Measurements from ENCODE around the gene TRAM2. TPM values are rescaled to one million over a fixed set of nuclear protein-coding genes. Genes with fewer than 3 reads are reported as not detected.

TRAM2 gene
- total and polyA plus RNA-seq, 2 of the 4 experiments (the other 2 are of a cell fraction), result 77.2 to 95.7 TPM

DNA sequence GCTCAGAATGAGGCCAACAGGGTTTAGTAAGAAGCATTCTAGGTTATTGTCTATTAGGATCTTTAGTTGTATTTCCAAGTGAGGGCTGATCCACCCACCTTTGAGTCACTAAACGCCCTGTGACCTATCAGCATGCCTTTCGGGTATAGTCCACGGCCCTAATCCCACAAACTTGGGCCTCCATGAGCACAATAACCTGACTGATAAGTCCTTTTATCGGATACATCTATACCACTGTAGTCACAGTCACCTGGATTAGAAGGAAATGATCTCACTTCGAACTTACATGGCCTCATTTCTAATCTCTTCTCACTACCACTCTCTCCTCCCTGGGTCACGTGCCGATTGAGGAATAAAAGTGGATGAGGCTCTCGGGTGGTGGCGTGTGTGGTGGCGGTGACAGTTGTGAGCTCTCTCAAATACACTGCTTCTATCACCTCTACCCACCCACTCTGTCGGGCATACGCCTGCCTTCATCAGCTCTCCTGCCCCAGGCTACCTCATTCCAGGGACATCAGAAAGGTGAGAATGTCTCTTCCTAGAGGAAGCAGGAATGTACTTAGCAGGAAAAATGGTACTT is 65.2 kb downstream of the TRAM2 start:
- peak overlapping the region; percentile 89 for H2BK20ac ChIP-seq (ENCODE audit: low read depth, low read length)
- intact Hi-C loops (cut with micrococcal nuclease) (loop anchor here (1.0 to 5.0 kb wide), 2 partner anchors 64 to 151 kb away; no protein-coding TSS in a partner anchor), in situ Hi-C loops (cut with MboI; ENCODE audit: low sequenced_read_pairs) (loop anchor here (10.0 kb wide), 1 partner anchor 133 kb away; no protein-coding TSS in a partner anchor), dilution Hi-C loops (cut with HindIII; ENCODE audit: low sequenced_read_pairs, unreplicated experiment) (no loop called here)
- 60% methylated on average over 1 of the region's 12 CpGs; no CpG with 5 or more reads in 1 of the 2 experiments for WGBS, 2 experiments (ENCODE audit: extremely low coverage in 2 of 2, insufficient read length in 1 of 2)
- peak overlapping the region; percentile 86 for H3K56ac ChIP-seq (ENCODE audit: extremely low read depth, insufficient read depth, low read length)
- H3K4me2 ChIP-seq (ENCODE audit: low read depth, low read length), result peak overlapping the region; percentile 20
- H3K79me1 ChIP-seq (ENCODE audit: low read depth in 1 of 2, low read length in 2 of 2), result peaks cover 54 to 85% of the 10 kb centered on the region in 2 experiments
- peak overlapping the region; percentile 87 for H3K23ac ChIP-seq (ENCODE audit: low read depth, low read length)
- ChIA-PET CTCF (interaction anchor here (0.6 to 1.1 kb wide), 3 partner anchors 24 to 143 kb away, joined by 3 to 5 read pairs (median 3); no protein-coding TSS in a partner anchor), POLR2A (ENCODE audit: unreplicated experiment) (no interaction called here)
- H2AFZ ChIP-seq (replicated peaks; ENCODE audit: low read length, poor library complexity), result no peak overlapping the region
- H3K36me3 ChIP-seq (ENCODE audit: control insufficient read depth, insufficient read depth, low read length), result peaks cover 62% of the 10 kb centered on the region
- H3K27me3 ChIP-seq (ENCODE audit: control insufficient read depth, insufficient read depth, low read length), result no peaks in the 10 kb centered on the region
- no TSS peak for BruUV-seq (replicated peaks)
- peaks cover 51% of the 10 kb centered on the region for H3K4me1 ChIP-seq (ENCODE audit: control insufficient read depth, insufficient read depth, low read length)
- peak overlapping the region; percentile 52 for H3K9ac ChIP-seq (ENCODE audit: low read depth, low read length)
- H2AK9ac ChIP-seq (replicated peaks; ENCODE audit: low read depth, low read length, poor library complexity), result peak overlapping the region; percentile 94
- peak overlapping the region; percentile 98 for H2AK5ac ChIP-seq (ENCODE audit: low read depth, low read length)
- ATAC-seq (ENCODE audit: low read depth), result peak; percentile 1; the same call in 1 of the 2 replicates
- H3K14ac ChIP-seq (replicated peaks; ENCODE audit: low read depth, low read length), result peak overlapping the region; percentile 92
- H4K8ac ChIP-seq (ENCODE audit: low read depth in 2 of 2, low read length in 2 of 2), result peak overlapping the region; percentile 77 to 93
- H3K9me1 ChIP-seq (ENCODE audit: insufficient read depth, low read length), result peaks cover 45% of the 10 kb centered on the region
- H2BK5ac ChIP-seq (ENCODE audit: low read depth, low read length, poor library complexity, severe bottlenecking), result peak overlapping the region; percentile 95
- H3K27ac ChIP-seq (ENCODE audit: insufficient read depth, low read length), result peak overlapping the region; percentile 91
- H4K20me1 ChIP-seq (ENCODE audit: insufficient read depth, low read length), result no peaks in the 10 kb centered on the region
- H3K4ac ChIP-seq (ENCODE audit: low read depth, low read length), result peak overlapping the region; percentile 98
- H2BK15ac ChIP-seq (ENCODE audit: low read depth, low read length), result peak overlapping the region; percentile 93
- peak overlapping the region; percentile 92 for H2BK120ac ChIP-seq (ENCODE audit: low read depth, low read length)
- TF ChIP-seq FOS (IDR thresholded peaks at IDR 0.05; ENCODE audit: low read depth, low read length) (0 out of 2 replicates have a peak, but pooled peaks have one; percentile 22), BHLHE40 (IDR thresholded peaks at IDR 0.05; ENCODE audit: low read depth, low read length) (peak; percentile 43), CEBPB (IDR thresholded peaks at IDR 0.05; ENCODE audit: low read depth, low read length) (no peak)
- peak overlapping the region; percentile 86 for H4K5ac ChIP-seq (ENCODE audit: low read depth, low read length)
- peak overlapping the region; percentile 91 for H3K18ac ChIP-seq (ENCODE audit: low read depth, low read length)
- H3K4me3 ChIP-seq (ENCODE audit: insufficient read depth, low read depth, low read length), result no peak overlapping the region
- no peaks in the 10 kb centered on the region for H3K9me3 ChIP-seq (ENCODE audit: control insufficient read depth, insufficient read depth, low read length)
- H4K91ac ChIP-seq (ENCODE audit: insufficient read depth, low read depth, low read length), result peak overlapping the region; percentile 98
- peak; percentile 72 for DNase-seq

All from IMR-90 (cell line).